Ovary (tissue), 9 donors: ENCODE data around the gene RSPH3. TPM values are rescaled to one million over a fixed set of nuclear protein-coding genes. Genes with fewer than 3 reads are reported as not detected.

Source experiments
- DNase-seq, 5 donors: peaks; one replicate each; pipeline ENCODE4 v3.0.0-alpha.2; 2019 to 2020
- H3K27ac ChIP-seq, 2 donors: fragments of 200-600 bp; one replicate each; pipeline versions ENCODE4 v1.5.1 to v1.8.0; 2019 to 2022
- H3K27me3 ChIP-seq: fragments of 200-600 bp; one replicate; pipeline ENCODE4 v1.8.0; 2022
- H3K36me3 ChIP-seq: fragments of 200-600 bp; sonication (generic); one replicate; pipeline ENCODE4 v1.5.1; 2019
- H3K4me1 ChIP-seq: one replicate; pipeline ENCODE4 v1.8.1; 2013; ENCODE audit warnings: mild to moderate bottlenecking, moderate library complexity; ENCODE audit not compliant: insufficient read depth
- H3K4me3 ChIP-seq: fragments of 200-600 bp; sonication (generic); one replicate; pipeline ENCODE4 v1.5.1; 2017
- H3K9me3 ChIP-seq, 2 donors: fragments of 200-600 bp in 1 of 2; sonication (generic) in 1 of 2; one replicate each; pipeline versions ENCODE4 v1.5.1 to v1.8.1; 2013 to 2019; ENCODE audit warnings: mild to moderate bottlenecking in 1 of 2, moderate library complexity in 1 of 2
- CTCF ChIP-seq, 3 donors: fragments of 450-650 bp in 2 of 3; fragments of 200-600 bp in 1 of 3; IDR thresholded peaks; one replicate each; pipeline versions ENCODE4 v1.5.1 to v1.8.0; 2016 to 2022; ENCODE audit warnings: antibody characterized with exemption in 3 of 3, mild to moderate bottlenecking in 1 of 3
- EP300 ChIP-seq: sonication (generic); formaldehyde crosslinking; IDR thresholded peaks from one replicate; pipeline ENCODE4 v1.6.1; 2017; ENCODE audit warnings: antibody characterized with exemption
- POLR2A ChIP-seq: fragments of 450-650 bp; IDR thresholded peaks from one replicate; pipeline ENCODE4 v1.6.1; 2017; ENCODE audit warnings: antibody characterized with exemption, mild to moderate bottlenecking, moderate library complexity
- WGBS, 3 donors: extraction: QIAGEN DNeasy Blood & Tissue Kit in 1 of 3; methylation state at CpG; one replicate each; pipeline versions ENCODE4 v1.1.5 to v1.1.7; 2013 to 2017; 5-methylcytosine and 5-hydroxymethylcytosine counted together
- intact Hi-C, 4 donors: fragments of 100-400 bp; cut with DNase I; formaldehyde crosslinking; loops; one replicate each; pipeline versions ENCODE4 v1.11.0 to v1.15.1; 2022 to 2023
- polyA plus RNA-seq, 2 donors: library from polyadenylated mRNA; stranded (reverse); fragments of 200-250 nt in 1 of 2; fragments of 350-450 nt in 1 of 2; fragmentation: Illumina TruSeq in 1 of 2; extraction: RNeasy Lipid Tissue Mini Kit (QIAGEN cat#74804) in 1 of 2; gene quantifications; one replicate each; pipeline ENCODE4 v1.2.3, GENCODE V29; 2013 to 2014
- total RNA-seq, 7 donors: library from RNA; depleted of rRNA in 2 of 7; stranded (reverse); fragments of >200 nt in 2 of 7; fragmentation: NEBNext Ultra II Directional in 3 of 7; extraction: Animal tissue kit (Norgen Biotek cat#: 25700) in 3 of 7; gene quantifications; one replicate each; pipeline versions ENCODE4 v1.1.0 to v1.2.4, GENCODE V29; 2016 to 2023
- donor health status: DM: no; HTN: no; CAD: no; lungs with moderate emphysema.
- donor health status: DM: no; HTN: no; CAD: no.
- donor health status: Bipolar disorder and iron deficiency.
- donor health status: DM: yes; HTN: yes; CAD: no.
- donor health status: DM: no; HTN: no; CAD: no.
- donor health status: DM: yes; HTN: yes; CAD: no.

The RSPH3 gene
- total and polyA plus RNA-seq, 9 donors = 2.6 to 9.7 (median 7.6) TPM

GRCh38 chr6:158943380-158944032 lies 56.5 kb downstream of the RSPH3 start:
- Histone ChIP-seq H3K27ac (no peak overlapping the region), H3K4me3 (no peak overlapping the region), H3K9me3 (no peaks in the 10 kb centered on the region), H3K36me3 (no peaks in the 10 kb centered on the region), H3K27me3 (no peaks in the 10 kb centered on the region), H3K4me1 (no peaks in the 10 kb centered on the region)
- no peak for DNase-seq
- intact Hi-C loops = no loop called here
- no peak for TF ChIP-seq EP300
- TF ChIP-seq CTCF (IDR thresholded peaks at IDR 0.05) = no peak
- no peak for TF ChIP-seq POLR2A
- WGBS, 3 donors = 91 to 96% (median 95%) methylated on average over 3 of the region's 3 CpGs

GRCh38 chr6:158942349-158942748 lies 57.7 kb downstream of the RSPH3 start:
- H3K9me3 ChIP-seq = no peaks in the 10 kb centered on the region
- intact Hi-C loops = no loop called here
- H3K27me3 ChIP-seq = no peaks in the 10 kb centered on the region
- H3K36me3 ChIP-seq = no peaks in the 10 kb centered on the region
- TF ChIP-seq EP300 (no peak), CTCF (IDR thresholded peaks at IDR 0.05) (no peak), POLR2A (no peak)
- WGBS, 3 donors = 99% methylated on average over 2 of the region's 2 CpGs
- no peak for DNase-seq
- H3K4me3 ChIP-seq = no peak overlapping the region
- no peak overlapping the region for H3K27ac ChIP-seq
- H3K4me1 ChIP-seq = no peaks in the 10 kb centered on the region

- 73 to 97% (median 96%) methylated on average over 2 of the region's 2 CpGs for WGBS, 3 donors
- no peak for TF ChIP-seq EP300
- TF ChIP-seq POLR2A = no peak
- no peak for TF ChIP-seq CTCF (IDR thresholded peaks at IDR 0.05)
- H3K27ac ChIP-seq = no peak overlapping the region
- no peaks in the 10 kb centered on the region for H3K9me3 ChIP-seq
- H3K27me3 ChIP-seq = no peaks in the 10 kb centered on the region
- no peak for DNase-seq
- no peak overlapping the region for H3K4me3 ChIP-seq
- intact Hi-C loops = no loop called here
- H3K36me3 ChIP-seq = no peaks in the 10 kb centered on the region
- no peaks in the 10 kb centered on the region for H3K4me1 ChIP-seq
These were observed 58.8 kb downstream of the RSPH3 start for GRCh38 chr6:158941246-158941645.

- WGBS, 3 donors = 29 to 47% (median 36%) methylated on average over 37 of the region's 37 CpGs
- intact Hi-C loops = no loop called here
- Histone ChIP-seq H3K9me3 (no peaks in the 10 kb centered on the region), H3K4me3 (no peak overlapping the region), H3K27ac (no peak overlapping the region), H3K27me3 (no peaks in the 10 kb centered on the region), H3K4me1 (no peaks in the 10 kb centered on the region), H3K36me3 (no peaks in the 10 kb centered on the region)
- TF ChIP-seq CTCF (IDR thresholded peaks at IDR 0.05) = no peak
- no peak for TF ChIP-seq POLR2A
- no peak for TF ChIP-seq EP300
- DNase-seq = no peak
These were observed 60.5 kb downstream of the RSPH3 start for GRCh38 chr6:158939255-158940159.
